Lung (tissue), 12 donors: Measurements from ENCODE around the gene ABCB4. TPM values are rescaled to one million over a fixed set of nuclear protein-coding genes. Genes with fewer than 3 reads are reported as not detected.

Experiments
- ATAC-seq: fragments of 200-7000 bp; cut with Tn5 transposase; one replicate; pipeline ENCODE4 v1.9.1; 2020; ENCODE audit warnings: moderate number of reproducible peaks; ENCODE audit not compliant: insufficient read depth, low FRiP score
- DNase-seq, 3 donors: peaks; one replicate each; pipeline ENCODE4 v3.0.0-alpha.2; 2013 to 2017
- H3K27ac ChIP-seq, 2 donors: one replicate each; pipeline ENCODE4 v1.5.1; 2013; ENCODE audit warnings: mild to moderate bottlenecking in 2 of 2, moderate library complexity in 2 of 2, control low read depth in 1 of 2, inconsistent platforms in 1 of 2, low read depth in 1 of 2, low read length in 1 of 2
- H3K27me3 ChIP-seq, 3 donors: one replicate each; pipeline ENCODE4 v1.5.1; 2013; ENCODE audit warnings: low read length in 2 of 3; ENCODE audit not compliant: control insufficient read depth in 3 of 3, insufficient read depth in 3 of 3
- H3K36me3 ChIP-seq, 4 donors: one replicate each; pipeline ENCODE4 v1.5.1; 2013; ENCODE audit warnings: low read length in 4 of 4, mild to moderate bottlenecking in 1 of 4, moderate library complexity in 1 of 4; ENCODE audit not compliant: control insufficient read depth in 4 of 4, insufficient read depth in 4 of 4
- H3K4me1 ChIP-seq, 5 donors: one replicate each; pipeline ENCODE4 v1.5.1; 2013; ENCODE audit warnings: low read length in 5 of 5, mild to moderate bottlenecking in 2 of 5, moderate library complexity in 1 of 5; ENCODE audit not compliant: control insufficient read depth in 5 of 5, insufficient read depth in 5 of 5
- H3K4me3 ChIP-seq: one replicate; pipeline ENCODE4 v1.5.1; 2013; ENCODE audit warnings: mild to moderate bottlenecking, control low read depth, moderate library complexity
- H3K9ac ChIP-seq, 2 donors: one replicate each; pipeline ENCODE4 v1.5.1; 2013; ENCODE audit warnings: low read length in 2 of 2, control low read depth in 1 of 2; ENCODE audit not compliant: insufficient read depth in 1 of 2
- H3K9me3 ChIP-seq, 4 donors: one replicate each; pipeline ENCODE4 v1.5.1; 2013; ENCODE audit warnings: low read length in 3 of 4, mild to moderate bottlenecking in 1 of 4, moderate library complexity in 1 of 4; ENCODE audit not compliant: control insufficient read depth in 4 of 4, insufficient read depth in 3 of 4
- WGBS, 2 donors: extraction: QIAGEN DNeasy Blood & Tissue Kit; methylation state at CpG; one replicate each; pipeline ENCODE4 v1.1.7; 2013; 5-methylcytosine and 5-hydroxymethylcytosine counted together
- polyA plus RNA-seq, 2 donors: library from polyadenylated mRNA; stranded (reverse); fragments of 200-250 nt; gene quantifications; one replicate each; pipeline ENCODE4 v1.2.1, GENCODE V29; 2013
- total RNA-seq, 2 donors: library from RNA; depleted of rRNA in 1 of 2; stranded (reverse); fragments of >200 nt in 1 of 2; gene quantifications; one replicate each; pipeline ENCODE4 v1.2.1, GENCODE V29; 2014 to 2021
- TF ChIP-seq, protein P1 (sequence below): IDR thresholded peaks from 2 replicates; pipeline ENCODE4 v1.5.1; 2012; ENCODE audit warnings: mild to moderate bottlenecking; ENCODE audit errors: control extremely low read depth, extremely low read depth
- donor health status: control.
- donor health status: control.
- donor health status: Bipolar disorder and iron deficiency.
- donor health status: healthy.
- donor health status: DM: yes; HTN: yes; CAD: no.

ABCB4 gene
- total and polyA plus RNA-seq, 4 donors = 0.08 to 0.68 (median 0.33) TPM

DNA sequence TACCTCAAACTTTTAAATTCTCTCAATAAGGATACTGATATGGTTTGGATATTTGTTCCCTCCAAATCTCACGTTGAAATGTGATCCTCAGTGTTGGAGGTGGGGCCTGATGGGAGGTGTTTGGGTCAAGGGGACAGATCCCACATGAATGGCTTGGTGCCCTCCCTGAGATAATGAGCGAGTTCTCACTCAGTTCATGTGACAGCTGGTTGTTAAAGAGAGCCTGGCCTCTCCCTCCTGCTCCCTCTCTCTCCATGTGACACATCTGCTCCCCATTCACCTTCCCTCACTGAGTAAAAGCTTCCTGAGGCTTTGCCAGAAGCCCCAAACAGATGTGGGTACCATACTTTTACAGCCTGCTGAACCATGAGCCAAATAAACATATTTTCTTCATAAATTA, 19.2 kb downstream of the ABCB4 start:
- peaks cover 0 to 4% (median 0%) of the 10 kb centered on the region in 4 donors for H3K36me3 ChIP-seq
- H3K9ac ChIP-seq = no peak overlapping the region
- DNase-seq (no peak), ATAC-seq (no peak)
- H3K27me3 ChIP-seq = no peaks in the 10 kb centered on the region
- H3K4me1 ChIP-seq = peaks cover 0 to 6% (median 0%) of the 10 kb centered on the region in 5 donors
- TF ChIP-seq, protein P1, sequence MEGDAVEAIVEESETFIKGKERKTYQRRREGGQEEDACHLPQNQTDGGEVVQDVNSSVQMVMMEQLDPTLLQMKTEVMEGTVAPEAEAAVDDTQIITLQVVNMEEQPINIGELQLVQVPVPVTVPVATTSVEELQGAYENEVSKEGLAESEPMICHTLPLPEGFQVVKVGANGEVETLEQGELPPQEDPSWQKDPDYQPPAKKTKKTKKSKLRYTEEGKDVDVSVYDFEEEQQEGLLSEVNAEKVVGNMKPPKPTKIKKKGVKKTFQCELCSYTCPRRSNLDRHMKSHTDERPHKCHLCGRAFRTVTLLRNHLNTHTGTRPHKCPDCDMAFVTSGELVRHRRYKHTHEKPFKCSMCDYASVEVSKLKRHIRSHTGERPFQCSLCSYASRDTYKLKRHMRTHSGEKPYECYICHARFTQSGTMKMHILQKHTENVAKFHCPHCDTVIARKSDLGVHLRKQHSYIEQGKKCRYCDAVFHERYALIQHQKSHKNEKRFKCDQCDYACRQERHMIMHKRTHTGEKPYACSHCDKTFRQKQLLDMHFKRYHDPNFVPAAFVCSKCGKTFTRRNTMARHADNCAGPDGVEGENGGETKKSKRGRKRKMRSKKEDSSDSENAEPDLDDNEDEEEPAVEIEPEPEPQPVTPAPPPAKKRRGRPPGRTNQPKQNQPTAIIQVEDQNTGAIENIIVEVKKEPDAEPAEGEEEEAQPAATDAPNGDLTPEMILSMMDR = no peak
- WGBS, 2 donors = 39 to 69% methylated on average over 2 of the region's 2 CpGs
- H3K4me3 ChIP-seq = no peak overlapping the region
- no peaks in the 10 kb centered on the region for H3K9me3 ChIP-seq
- H3K27ac ChIP-seq = no peak overlapping the region

GRCh38 chr7:87452279-87452678, 23.2 kb downstream of the ABCB4 start:
- WGBS, 2 donors = 92 to 93% methylated on average over 4 of the region's 4 CpGs
- H3K9me3 ChIP-seq = no peaks in the 10 kb centered on the region

DNA sequence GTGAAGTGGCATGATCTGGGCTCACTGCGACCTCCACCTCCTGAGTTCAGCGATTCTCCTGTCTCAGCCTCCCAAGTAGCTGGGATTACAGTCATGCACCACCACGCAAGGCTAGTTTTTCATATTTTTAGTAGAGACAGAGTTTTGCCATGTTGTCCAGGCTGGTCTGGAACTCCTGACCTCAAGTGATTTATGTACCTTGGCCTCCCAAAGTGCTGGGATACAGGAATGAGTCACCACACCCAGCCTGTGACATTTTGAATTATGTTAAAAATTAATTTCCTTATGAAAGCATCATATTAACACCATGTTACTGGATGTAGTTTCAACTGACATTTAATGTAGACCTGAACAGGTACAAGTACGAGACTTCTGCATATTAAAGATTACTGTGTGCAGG, 24.3 kb downstream of the ABCB4 start:
- DNase-seq = no peak
- ATAC-seq = no peak
- Histone ChIP-seq H3K36me3 (peaks cover 0 to 4% (median 0%) of the 10 kb centered on the region in 4 donors), H3K9ac (no peak overlapping the region), H3K9me3 (no peaks in the 10 kb centered on the region), H3K27me3 (no peaks in the 10 kb centered on the region), H3K27ac (no peak overlapping the region), H3K4me3 (no peak overlapping the region), H3K4me1 (no peaks in the 10 kb centered on the region)
- TF ChIP-seq, protein P1 = no peak
- 94% methylated on average over 4 of the region's 4 CpGs for WGBS, 2 donors

More at GRCh38 chr7:87452279-87452678, 23.2 kb downstream of the ABCB4 start:
- Histone ChIP-seq H3K27me3 (no peaks in the 10 kb centered on the region), H3K9ac (no peak overlapping the region), H3K36me3 (peaks cover 0 to 4% (median 0%) of the 10 kb centered on the region in 4 donors), H3K4me3 (no peak overlapping the region), H3K27ac (no peak overlapping the region), H3K4me1 (peaks cover 0 to 6% (median 0%) of the 10 kb centered on the region in 5 donors)
- TF ChIP-seq, protein P1 = no peak
- DNase-seq = no peak
- ATAC-seq = no peak

- peaks cover 0 to 6% (median 0%) of the 10 kb centered on the region in 4 donors for H3K36me3 ChIP-seq
- ATAC-seq = no peak
- H3K4me3 ChIP-seq = no peak overlapping the region
- H3K27me3 ChIP-seq = no peaks in the 10 kb centered on the region
- 49 to 87% methylated on average over 1 of the region's 1 CpG for WGBS, 2 donors
- no peak overlapping the region for H3K27ac ChIP-seq
- H3K9ac ChIP-seq = no peak overlapping the region
- H3K9me3 ChIP-seq = no peaks in the 10 kb centered on the region
- H3K4me1 ChIP-seq = no peaks in the 10 kb centered on the region
- DNase-seq = no peak
- TF ChIP-seq, protein P1 = no peak
Observed at GRCh38 chr7:87450706-87451105, 24.8 kb downstream of the ABCB4 start.
